Activated CD4-positive, alpha-beta T cell treated with anti-CD3 and anti-CD28 coated beads for 36 hours (primary cell): ENCODE measurements around the gene C1GALT1. TPM values are rescaled to one million over a fixed set of nuclear protein-coding genes. Genes with fewer than 3 reads are reported as not detected.

Source experiments
- ATAC-seq: fragments of 200-7000 bp; cut with Tn5 transposase; one replicate; pipeline ENCODE4 v1.10.0; 2021; ENCODE audit warnings: mild to moderate bottlenecking, moderate library complexity
- CTCF ChIA-PET: fragments of 350-600 bp; sonication (Branson Sonifier 250); formaldehyde crosslinking; loops from one replicate; lab custom pipeline; 2021; ENCODE audit warnings: antibody characterized with exemption; lab: Charles Lee
- POLR2A ChIA-PET: fragments of 350-600 bp; sonication (Branson Sonifier 250); formaldehyde crosslinking; loops from one replicate; lab custom pipeline; 2021; ENCODE audit warnings: antibody characterized with exemption, inconsistent platforms; lab: Charles Lee
- DNase-seq: peaks from one replicate; pipeline ENCODE4 v3.0.0-alpha.2; 2020
- H3K27ac Mint-ChIP-seq: one replicate; pipeline ENCODE4 v1.8.0; 2021; ENCODE audit warnings: mixed read lengths
- H3K27me3 Mint-ChIP-seq: one replicate; pipeline ENCODE4 v1.8.0; 2021; ENCODE audit warnings: mixed read lengths
- H3K36me3 Mint-ChIP-seq: one replicate; pipeline ENCODE4 v1.8.0; 2021; ENCODE audit warnings: low read depth, mixed read lengths
- H3K4me1 Mint-ChIP-seq: one replicate; pipeline ENCODE4 v1.8.0; 2021; ENCODE audit warnings: mixed read lengths
- H3K4me3 Mint-ChIP-seq: one replicate; pipeline ENCODE4 v1.8.0; 2021; ENCODE audit warnings: mild to moderate bottlenecking, moderate library complexity, mixed read lengths
- H3K9me3 Mint-ChIP-seq: one replicate; pipeline ENCODE4 v1.8.0; 2021; ENCODE audit warnings: low read depth, mixed read lengths
- intact Hi-C, 2 experiments: fragments of 100-400 bp; cut with DNase I in 1 of 2; cut with micrococcal nuclease in 1 of 2; formaldehyde crosslinking; loops; one replicate each; pipeline versions ENCODE4 v1.14.2 to v1.15.1; 2022 to 2024; cut with DNase I, micrococcal nuclease
- total RNA-seq, 2 experiments: library from RNA; stranded (reverse); gene quantifications; one replicate each; pipeline ENCODE4 v1.2.3, GENCODE V29; 2021

The C1GALT1 gene
- total RNA-seq, 2 experiments from 2014 or later: 35.3 to 37.1 TPM

GRCh38 chr7:7261863-7262262, 79.5 kb downstream of the C1GALT1 start:
- Mint-ChIP-seq H3K9me3 (peaks cover 3% of the 10 kb centered on the region), H3K36me3 (peaks cover 13% of the 10 kb centered on the region), H3K27ac (no peak overlapping the region), H3K4me1 (peaks cover 33% of the 10 kb centered on the region), H3K4me3 (no peak overlapping the region), H3K27me3 (no peaks in the 10 kb centered on the region)
- POLR2A ChIA-PET: no interaction called here
- DNase-seq (no peak), ATAC-seq (no peak)
- CTCF ChIA-PET: interaction anchor here (0.8 kb wide), 1 partner anchor 11 kb away, joined by 3 read pairs; no protein-coding TSS in a partner anchor
- intact Hi-C loops: no loop called here

- ATAC-seq: no peak
- no peaks in the 10 kb centered on the region for H3K27me3 Mint-ChIP-seq
- POLR2A ChIA-PET: interaction anchor here (0.7 kb wide), 1 partner anchor 652 kb away, joined by 4 read pairs; no protein-coding TSS in a partner anchor
- peaks cover 10% of the 10 kb centered on the region for H3K36me3 Mint-ChIP-seq
- no peak for DNase-seq
- intact Hi-C loops: no loop called here
- H3K27ac Mint-ChIP-seq: no peak overlapping the region
- no peak overlapping the region for H3K4me3 Mint-ChIP-seq
- CTCF ChIA-PET: interaction anchor here (1.2 kb wide), 2 partner anchors 9 to 40 kb away, joined by 3 to 5 read pairs; no protein-coding TSS in a partner anchor
- peaks cover 20% of the 10 kb centered on the region for H3K4me1 Mint-ChIP-seq
- peaks cover 3% of the 10 kb centered on the region for H3K9me3 Mint-ChIP-seq
Observed at GRCh38 chr7:7263297-7264230, 81.2 kb downstream of the C1GALT1 start.

DNA sequence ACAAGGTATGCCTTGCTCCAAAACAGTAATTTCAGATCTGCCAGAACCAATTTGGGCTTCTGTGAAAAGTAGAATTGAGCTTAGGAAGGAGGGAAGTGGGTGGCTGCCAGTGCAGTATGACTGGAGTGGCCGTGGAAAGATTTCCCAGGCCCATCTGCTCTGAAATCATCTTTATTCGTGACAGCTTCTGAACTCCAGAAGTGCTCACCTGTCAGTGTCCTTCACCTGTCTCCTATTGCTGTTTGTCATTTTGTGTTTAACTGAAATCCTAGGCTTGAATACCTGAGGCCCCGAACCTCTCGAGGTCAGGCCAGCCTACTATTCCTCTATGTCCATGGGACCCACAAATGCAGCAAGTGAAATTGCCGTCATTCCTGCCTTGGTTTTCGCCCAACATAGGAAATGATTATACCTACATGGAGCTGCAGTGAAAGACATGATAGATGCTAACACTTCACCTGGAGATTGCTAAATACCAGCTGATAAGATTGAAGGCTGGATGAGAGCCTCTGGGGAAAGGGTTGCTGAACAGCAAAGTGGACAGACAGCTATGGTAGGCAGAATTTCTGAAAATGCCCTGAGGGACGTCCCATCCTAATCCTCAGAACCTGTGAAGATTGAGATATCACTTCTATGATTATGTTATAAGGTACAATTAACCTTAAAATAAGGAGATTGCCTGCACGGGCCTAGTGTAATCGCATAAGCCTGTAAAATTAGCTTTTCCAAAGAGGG, 82.1 kb downstream of the C1GALT1 start:
- H3K36me3 Mint-ChIP-seq: peaks cover 9% of the 10 kb centered on the region
- DNase-seq (no peak), ATAC-seq (no peak)
- H3K4me3 Mint-ChIP-seq: no peak overlapping the region
- no peaks in the 10 kb centered on the region for H3K27me3 Mint-ChIP-seq
- peaks cover 14% of the 10 kb centered on the region for H3K4me1 Mint-ChIP-seq
- H3K27ac Mint-ChIP-seq: no peak overlapping the region
- intact Hi-C loops: no loop called here
- CTCF ChIA-PET: interaction anchor here (0.7 to 1.2 kb wide), 4 partner anchors 8 to 83 kb away, joined by 3 to 5 read pairs (median 3); no protein-coding TSS in a partner anchor
- POLR2A ChIA-PET: interaction anchor here (0.7 kb wide), 1 partner anchor 653 kb away, joined by 4 read pairs; no protein-coding TSS in a partner anchor
- H3K9me3 Mint-ChIP-seq: peaks cover 3% of the 10 kb centered on the region

DNA sequence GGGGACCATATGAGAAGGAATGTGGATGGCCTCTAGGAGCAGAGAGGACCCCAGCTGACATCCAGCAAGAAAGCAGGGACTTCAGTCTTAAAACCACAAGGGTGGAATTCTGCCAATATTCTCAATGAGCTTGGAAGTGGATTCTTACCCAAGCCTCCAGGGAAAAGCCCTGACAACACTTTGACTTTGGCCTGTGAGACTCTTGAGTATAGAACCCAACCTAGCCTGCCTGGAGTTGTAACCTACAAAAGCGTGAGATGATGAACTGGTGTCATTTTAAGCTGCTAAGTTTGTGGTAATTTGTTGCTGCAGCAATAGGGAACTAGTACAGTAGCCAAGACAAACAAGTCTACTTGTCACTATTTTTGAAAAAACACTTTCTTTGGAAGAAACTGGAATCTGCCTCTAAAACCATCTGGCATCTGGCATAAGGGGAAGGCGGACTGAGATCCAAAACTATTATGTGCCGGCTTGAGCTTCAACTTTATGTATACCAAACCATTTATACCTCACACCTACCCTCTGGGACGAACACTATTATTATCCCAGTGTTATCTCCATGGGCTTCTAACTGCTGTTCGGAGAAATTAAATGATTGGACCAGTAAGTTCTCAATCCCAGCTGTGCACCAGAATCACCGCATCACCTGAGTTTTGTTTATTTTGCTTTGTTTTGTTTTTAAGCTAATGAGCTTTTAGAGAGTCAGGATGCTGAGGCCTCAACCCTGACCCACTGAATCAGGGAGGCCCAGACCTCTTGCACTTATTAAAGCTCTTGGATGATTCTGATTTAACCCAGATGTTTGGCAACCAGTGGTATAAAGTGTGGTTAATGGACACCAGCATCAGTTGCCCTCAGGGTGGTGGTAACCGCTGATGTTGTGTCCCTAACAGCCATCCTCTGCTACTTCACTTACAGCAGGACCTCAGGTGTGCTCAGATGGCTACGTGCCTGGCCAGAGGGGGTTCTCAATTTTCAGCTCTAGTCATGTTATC, 83.0 kb downstream of the C1GALT1 start:
- no peak for ATAC-seq
- no peak overlapping the region for H3K27ac Mint-ChIP-seq
- H3K27me3 Mint-ChIP-seq: no peaks in the 10 kb centered on the region
- ChIA-PET POLR2A (no interaction called here), CTCF (interaction anchor here (0.6 to 1.2 kb wide), 4 partner anchors 9 to 84 kb away, joined by 3 to 5 read pairs (median 3); no protein-coding TSS in a partner anchor)
- H3K4me3 Mint-ChIP-seq: no peak overlapping the region
- H3K9me3 Mint-ChIP-seq: peaks cover 3% of the 10 kb centered on the region
- peaks cover 6% of the 10 kb centered on the region for H3K4me1 Mint-ChIP-seq
- peaks cover 4% of the 10 kb centered on the region for H3K36me3 Mint-ChIP-seq
- DNase-seq: no peak
- intact Hi-C loops: no loop called here

DNA sequence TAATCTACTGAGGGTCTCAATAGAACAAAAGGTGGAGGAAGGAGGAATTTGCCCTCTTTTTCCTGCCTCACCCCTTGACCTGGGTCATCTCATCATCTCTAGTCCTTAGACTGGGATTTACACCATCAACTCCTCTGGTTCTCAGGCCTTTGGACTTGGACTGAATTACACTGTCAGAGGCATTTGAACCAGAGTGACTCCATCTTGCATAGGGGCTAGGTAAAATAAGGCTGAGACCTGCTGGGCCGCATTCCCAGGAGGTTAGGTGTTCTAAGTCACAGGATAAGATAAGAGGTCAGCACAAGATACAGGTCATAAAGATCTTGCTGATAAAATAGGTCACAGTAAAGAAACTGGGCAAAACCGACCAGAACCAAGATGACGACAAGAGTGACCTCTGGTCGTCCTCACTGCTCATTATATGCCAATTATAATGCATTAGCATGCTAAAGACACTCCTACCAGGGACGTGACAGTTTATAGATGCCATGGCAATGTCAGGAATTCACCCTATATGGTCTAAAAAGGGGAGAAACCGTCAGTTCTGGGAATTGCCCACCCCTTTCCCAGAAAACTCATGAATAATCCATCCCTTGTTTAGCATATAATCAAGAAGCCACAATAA, 84.0 kb downstream of the C1GALT1 start:
- POLR2A ChIA-PET: no interaction called here
- Mint-ChIP-seq H3K4me3 (no peak overlapping the region), H3K9me3 (peaks cover 3% of the 10 kb centered on the region), H3K4me1 (peaks cover 4% of the 10 kb centered on the region), H3K27me3 (no peaks in the 10 kb centered on the region), H3K27ac (no peak overlapping the region), H3K36me3 (peaks cover 2% of the 10 kb centered on the region)
- CTCF ChIA-PET: interaction anchor here (1.1 kb wide), 1 partner anchor 8 kb away, joined by 3 read pairs; no protein-coding TSS in a partner anchor
- DNase-seq: no peak
- no peak for ATAC-seq
- intact Hi-C loops: no loop called here

DNA sequence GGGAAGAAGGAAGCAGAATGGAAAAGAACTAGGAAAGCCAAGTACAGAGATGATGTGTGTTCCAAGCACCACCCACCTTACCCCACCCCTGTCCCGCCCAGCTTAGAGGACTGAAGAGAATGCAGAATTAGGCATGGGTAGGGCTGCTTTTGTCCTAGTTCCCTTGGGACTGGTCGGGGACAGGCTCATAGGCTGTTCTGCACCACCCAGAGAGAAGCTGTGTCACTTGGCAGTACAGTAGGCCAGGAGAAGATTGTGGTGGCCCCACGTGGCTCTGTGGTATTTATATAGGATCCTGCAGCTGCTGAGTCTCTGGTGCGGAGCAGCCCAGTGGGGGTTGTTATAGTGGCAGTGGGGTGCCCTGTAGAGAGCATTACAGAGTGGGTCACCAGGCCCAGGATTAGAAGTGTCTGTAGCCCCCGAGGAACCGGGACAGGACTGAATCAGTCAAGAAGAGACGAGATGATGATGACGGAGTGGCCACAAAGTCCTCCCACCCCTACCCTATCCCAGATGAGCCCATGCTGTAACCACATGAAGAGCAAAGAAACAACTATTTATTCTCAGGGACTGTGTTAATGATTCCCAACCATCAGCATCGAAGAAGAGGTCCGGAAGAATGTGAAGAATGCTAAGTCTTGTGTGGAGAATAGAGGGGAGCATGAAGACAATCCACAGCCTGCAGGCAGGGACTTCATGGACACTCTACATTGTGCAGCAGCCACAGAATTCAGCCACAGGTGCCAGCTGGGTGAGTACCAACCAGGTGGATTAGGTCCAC, 88.9 kb downstream of the C1GALT1 start:
- DNase-seq: no peak
- Mint-ChIP-seq H3K27ac (no peak overlapping the region), H3K4me1 (no peaks in the 10 kb centered on the region), H3K9me3 (no peaks in the 10 kb centered on the region), H3K27me3 (no peaks in the 10 kb centered on the region), H3K36me3 (no peaks in the 10 kb centered on the region), H3K4me3 (no peak overlapping the region)
- ChIA-PET POLR2A (interaction anchor here (0.7 kb wide), 1 partner anchor 52 kb away, joined by 4 read pairs; no protein-coding TSS in a partner anchor), CTCF (interaction anchor here (1.3 kb wide), 1 partner anchor 12 kb away, joined by 4 read pairs; no protein-coding TSS in a partner anchor)
- ATAC-seq: no peak
- intact Hi-C loops: no loop called here

GRCh38 chr7:7272294-7272693, 90.0 kb downstream of the C1GALT1 start:
- Mint-ChIP-seq H3K9me3 (no peaks in the 10 kb centered on the region), H3K27me3 (no peaks in the 10 kb centered on the region), H3K36me3 (no peaks in the 10 kb centered on the region), H3K4me3 (no peak overlapping the region), H3K4me1 (no peaks in the 10 kb centered on the region), H3K27ac (no peak overlapping the region)
- ChIA-PET CTCF (interaction anchor here (1.3 kb wide), 1 partner anchor 9 kb away, joined by 3 read pairs; no protein-coding TSS in a partner anchor), POLR2A (no interaction called here)
- ATAC-seq (no peak), DNase-seq (no peak)
- intact Hi-C loops: no loop called here

DNA sequence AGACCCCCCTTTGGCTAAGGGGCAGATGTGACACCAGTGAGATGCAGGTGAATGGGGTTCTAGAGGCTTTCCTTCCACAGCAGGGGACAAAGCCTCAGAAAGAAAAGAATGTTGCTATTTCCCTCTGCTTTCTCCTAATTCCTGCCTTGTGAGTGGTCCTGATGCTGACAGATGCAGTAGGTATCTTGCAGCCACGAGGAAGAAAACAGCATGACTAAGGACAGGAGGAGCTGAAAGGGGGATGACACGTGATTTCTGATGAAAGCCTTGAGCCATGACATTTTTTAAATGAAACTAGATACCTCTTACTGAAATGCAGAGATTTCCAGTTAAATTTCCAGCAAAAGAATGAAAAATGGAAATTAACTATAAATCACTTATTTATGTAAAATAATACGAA, 92.4 kb downstream of the C1GALT1 start:
- Mint-ChIP-seq H3K27ac (no peak overlapping the region), H3K36me3 (no peaks in the 10 kb centered on the region), H3K4me3 (no peak overlapping the region), H3K4me1 (no peaks in the 10 kb centered on the region), H3K27me3 (peaks cover 2% of the 10 kb centered on the region), H3K9me3 (no peaks in the 10 kb centered on the region)
- DNase-seq (no peak), ATAC-seq (no peak)
- ChIA-PET CTCF (interaction anchor here (0.6 to 1.4 kb wide), 3 partner anchors 9 to 111 kb away, joined by 3 to 4 read pairs (median 4); no protein-coding TSS in a partner anchor), POLR2A (no interaction called here)
- intact Hi-C loops: no loop called here

GRCh38 chr7:7276161-7276560, 93.8 kb downstream of the C1GALT1 start:
- DNase-seq: no peak
- H3K9me3 Mint-ChIP-seq: no peaks in the 10 kb centered on the region
- no peaks in the 10 kb centered on the region for H3K36me3 Mint-ChIP-seq
- H3K4me1 Mint-ChIP-seq: no peaks in the 10 kb centered on the region
- ATAC-seq: no peak
- H3K27ac Mint-ChIP-seq: no peak overlapping the region
- H3K27me3 Mint-ChIP-seq: peaks cover 2% of the 10 kb centered on the region
- POLR2A ChIA-PET: no interaction called here
- intact Hi-C loops: no loop called here
- CTCF ChIA-PET: no interaction called here
- no peak overlapping the region for H3K4me3 Mint-ChIP-seq
